Fibroblast of skin of right quadriceps (primary cell): ENCODE measurements around the gene BRD3.
"Not testable (repeated sequence)": the region's sequence is repeated elsewhere in the genome, so short reads cannot be mapped to it uniquely, and the experiment has no call there.

Experiments
- DNase-seq: peaks from one replicate; pipeline ENCODE4 v3.0.0-alpha.2; 2013

The BRD3 gene

GRCh38 chr9:133990366-133991213 lies 77.2 kb downstream of the BRD3 start:
- peak; percentile 52 for DNase-seq

GRCh38 chr9:133989625-133990365 lies 78.0 kb downstream of the BRD3 start:
- no peak for DNase-seq

- DNase-seq, result not testable (repeated sequence)
These were observed 79.1 kb downstream of the BRD3 start for GRCh38 chr9:133988771-133989170.

GRCh38 chr9:133987946-133988665 lies 79.7 kb downstream of the BRD3 start:
- no peak for DNase-seq

GRCh38 chr9:133987446-133987788 lies 80.4 kb downstream of the BRD3 start:
- no peak for DNase-seq

- no peak for DNase-seq
These were observed 80.9 kb downstream of the BRD3 start for GRCh38 chr9:133986774-133987445.

GRCh38 chr9:133986061-133986460 lies 81.8 kb downstream of the BRD3 start:
- no peak for DNase-seq

GRCh38 chr9:133982971-133983720 lies 84.7 kb downstream of the BRD3 start:
- DNase-seq, result no peak

GRCh38 chr9:133981958-133982681 lies 85.7 kb downstream of the BRD3 start:
- no peak for DNase-seq

GRCh38 chr9:133981589-133981957 lies 86.3 kb downstream of the BRD3 start:
- DNase-seq, result no peak

- no peak for DNase-seq
These were observed 86.8 kb downstream of the BRD3 start for GRCh38 chr9:133980864-133981588.
